ENCODE measurements around the gene TMA7.
A peak's percentile ranks its signal among the peaks of the same experiment; 100 is the strongest.

Gene TMA7

DNA sequence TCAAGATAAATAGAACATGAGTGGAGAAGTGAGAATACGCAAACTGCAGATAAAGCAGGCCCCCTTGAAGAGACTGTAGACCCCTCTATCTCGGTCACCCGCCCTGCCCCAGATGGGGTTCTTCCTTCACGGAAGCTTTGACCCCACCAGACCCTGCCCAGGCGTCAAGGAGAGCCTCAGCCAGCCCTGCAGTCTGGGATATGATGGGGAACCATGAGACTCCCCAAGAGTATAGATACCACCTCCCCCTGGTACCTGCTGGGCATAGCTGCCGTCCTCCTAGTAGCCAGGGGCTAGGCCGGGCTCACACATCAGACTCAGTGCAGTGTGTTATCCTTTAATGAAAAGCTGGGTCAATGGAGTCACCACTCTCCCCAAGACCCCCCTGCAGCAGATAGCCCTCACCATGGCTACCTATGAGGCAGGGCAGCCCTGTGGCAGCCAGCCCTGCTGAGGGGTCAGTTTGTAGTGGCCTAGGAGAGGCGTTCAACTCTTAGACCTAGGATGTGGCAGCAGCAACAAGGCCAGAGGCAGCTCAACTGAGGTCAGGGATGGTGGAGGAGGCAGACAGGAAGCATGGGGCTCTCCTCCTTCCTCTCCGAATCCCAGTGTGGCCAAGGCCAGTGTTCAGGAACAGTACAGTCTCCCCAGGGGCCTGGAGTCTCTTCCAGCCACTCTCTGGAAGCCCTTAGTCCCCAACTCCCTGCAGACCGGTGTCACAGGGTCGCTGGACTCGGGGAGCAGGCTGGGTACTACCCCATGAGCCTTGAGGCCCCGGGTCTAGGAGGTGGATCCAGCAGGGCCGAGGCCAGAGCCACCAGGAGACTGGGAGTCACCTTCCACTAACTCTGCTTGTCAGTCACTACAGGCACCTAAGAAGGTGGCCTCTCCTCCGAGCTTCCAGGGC, 36.3 kb upstream of the TMA7 start:
- peaks cover 5% of the 10 kb centered on the region for H3K4me1 ChIP-seq (ENCODE audit: control insufficient read depth, insufficient read depth, low read length)
- H3K4me3 ChIP-seq (ENCODE audit: low read depth, low read length): no peak overlapping the region
- no peak overlapping the region for H3K9ac ChIP-seq (ENCODE audit: low read length)
- no peaks in the 10 kb centered on the region for H3K9me3 ChIP-seq (ENCODE audit: control insufficient read depth, insufficient read depth, low read depth, low read length)
- no peaks in the 10 kb centered on the region for H3K27me3 ChIP-seq (ENCODE audit: control insufficient read depth, insufficient read depth, low read length)
- H3K36me3 ChIP-seq (ENCODE audit: control insufficient read depth, insufficient read depth, low read length): peaks cover 67% of the 10 kb centered on the region
- no peak overlapping the region; the same call in 1 of the 2 replicates for H3K27ac ChIP-seq (ENCODE audit: low read depth, low read length)

DNA sequence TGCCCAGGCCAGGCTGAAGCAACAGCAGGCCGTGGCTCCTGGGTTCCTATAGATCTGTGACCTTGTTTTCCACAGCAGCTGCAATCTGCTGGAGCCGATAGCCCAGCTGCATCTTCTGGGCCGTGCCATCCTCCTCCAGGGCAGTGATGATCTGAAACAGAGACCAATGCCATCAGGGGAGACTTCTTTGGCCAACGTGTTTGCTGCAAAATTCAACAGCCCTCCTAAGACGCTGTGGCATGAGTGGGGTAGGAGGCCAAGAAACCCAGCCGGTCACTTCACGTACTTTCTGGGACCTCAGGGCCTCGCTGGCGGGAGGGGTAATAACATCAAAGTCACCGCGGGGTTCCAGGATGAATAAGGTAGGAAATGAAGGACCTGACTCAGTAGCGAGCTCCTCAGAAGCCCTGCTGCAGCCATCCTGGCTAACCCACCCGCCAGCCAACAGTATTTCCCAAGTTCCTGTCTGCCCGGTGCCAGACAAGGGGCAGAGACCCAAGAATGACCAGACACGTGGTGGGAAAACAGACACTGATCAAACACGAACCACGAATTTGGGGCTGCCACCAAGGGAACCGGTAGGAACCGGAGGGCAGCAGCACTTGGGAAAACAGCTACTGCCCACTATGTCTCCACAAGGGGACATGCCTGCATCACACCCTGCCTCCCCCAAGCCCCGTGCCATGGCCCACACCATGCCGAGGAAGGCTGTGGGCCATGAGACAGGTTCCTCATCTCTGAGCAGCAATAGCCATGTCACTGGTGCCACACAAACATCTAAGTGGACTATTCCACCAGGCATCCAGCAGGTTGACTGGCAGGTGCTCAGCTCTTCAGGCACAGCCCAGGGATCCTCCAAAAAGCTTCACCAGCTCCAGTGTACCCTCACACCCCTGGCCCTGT, 35.4 kb upstream of the TMA7 start:
- no peaks in the 10 kb centered on the region for H3K4me1 ChIP-seq (ENCODE audit: control insufficient read depth, insufficient read depth, low read length)
- no peak overlapping the region for H3K4me3 ChIP-seq (ENCODE audit: low read depth, low read length)
- H3K27ac ChIP-seq (ENCODE audit: low read depth, low read length): no peak overlapping the region; the same call in 1 of the 2 replicates
- H3K27me3 ChIP-seq (ENCODE audit: control insufficient read depth, insufficient read depth, low read length): no peaks in the 10 kb centered on the region
- peak overlapping the region; percentile 8 for H3K9ac ChIP-seq (ENCODE audit: low read length)
- H3K9me3 ChIP-seq (ENCODE audit: control insufficient read depth, insufficient read depth, low read depth, low read length): no peaks in the 10 kb centered on the region
- H3K36me3 ChIP-seq (ENCODE audit: control insufficient read depth, insufficient read depth, low read length): peaks cover 76% of the 10 kb centered on the region

DNA sequence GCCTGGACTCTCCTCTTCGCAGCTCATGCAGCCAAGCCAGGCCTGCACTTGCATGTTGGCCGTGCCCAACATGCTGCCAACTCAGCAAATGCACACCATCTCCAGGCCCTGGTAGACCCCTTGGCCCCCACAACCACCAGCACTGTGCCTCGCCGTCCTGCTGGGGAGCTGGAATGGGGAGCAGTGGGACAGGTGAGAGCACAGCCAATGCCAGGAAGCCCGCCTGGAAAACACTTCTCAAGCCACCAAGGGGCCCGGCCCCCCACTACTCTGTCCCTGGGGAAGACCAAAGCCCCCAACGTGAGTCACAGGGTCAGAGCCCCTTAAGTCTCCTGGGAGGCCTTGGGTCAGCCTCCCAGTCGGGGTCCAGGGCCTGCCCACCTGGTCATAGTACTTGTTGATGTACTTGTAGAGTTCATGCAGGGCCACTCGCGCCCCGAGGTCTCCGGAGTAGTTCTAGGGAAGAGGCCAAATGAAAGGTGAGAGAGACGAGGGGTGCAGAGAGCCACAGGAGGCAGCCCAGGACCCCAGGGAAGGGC, 34.6 kb upstream of the TMA7 start:
- Histone ChIP-seq H3K9ac (ENCODE audit: low read length) (no peak overlapping the region), H3K36me3 (ENCODE audit: control insufficient read depth, insufficient read depth, low read length) (peaks cover 83% of the 10 kb centered on the region), H3K27ac (ENCODE audit: low read depth, low read length) (no peak overlapping the region), H3K4me1 (ENCODE audit: control insufficient read depth, insufficient read depth, low read length) (no peaks in the 10 kb centered on the region), H3K27me3 (ENCODE audit: control insufficient read depth, insufficient read depth, low read length) (no peaks in the 10 kb centered on the region), H3K9me3 (ENCODE audit: control insufficient read depth, insufficient read depth, low read depth, low read length) (no peaks in the 10 kb centered on the region), H3K4me3 (ENCODE audit: low read depth, low read length) (no peak overlapping the region)

DNA sequence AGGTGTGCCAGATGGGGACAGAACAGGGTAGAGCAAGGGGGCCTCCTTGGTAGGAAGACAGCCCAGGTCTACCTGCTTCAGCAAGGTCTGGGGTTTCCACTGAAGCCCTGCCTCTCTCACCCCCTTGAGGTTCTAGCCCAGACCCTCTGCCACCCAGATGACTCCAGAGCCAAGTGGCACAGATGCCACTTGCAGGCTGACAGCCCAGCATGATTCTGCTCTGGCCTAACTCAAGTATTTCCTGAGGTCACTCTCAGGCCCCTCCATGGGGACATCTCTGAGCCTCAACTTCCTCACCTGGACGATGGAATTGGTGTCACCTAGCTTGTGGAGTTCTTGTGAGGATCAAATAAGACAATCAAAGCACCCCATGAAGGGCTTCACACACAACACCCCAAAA, 34.1 kb upstream of the TMA7 start:
- no peaks in the 10 kb centered on the region for H3K9me3 ChIP-seq (ENCODE audit: control insufficient read depth, insufficient read depth, low read depth, low read length)
- H3K4me3 ChIP-seq (ENCODE audit: low read depth, low read length): no peak overlapping the region
- H3K4me1 ChIP-seq (ENCODE audit: control insufficient read depth, insufficient read depth, low read length): no peaks in the 10 kb centered on the region
- H3K36me3 ChIP-seq (ENCODE audit: control insufficient read depth, insufficient read depth, low read length): peaks cover 85% of the 10 kb centered on the region
- no peak overlapping the region for H3K27ac ChIP-seq (ENCODE audit: low read depth, low read length)
- no peak overlapping the region for H3K9ac ChIP-seq (ENCODE audit: low read length)
- no peaks in the 10 kb centered on the region for H3K27me3 ChIP-seq (ENCODE audit: control insufficient read depth, insufficient read depth, low read length)

DNA sequence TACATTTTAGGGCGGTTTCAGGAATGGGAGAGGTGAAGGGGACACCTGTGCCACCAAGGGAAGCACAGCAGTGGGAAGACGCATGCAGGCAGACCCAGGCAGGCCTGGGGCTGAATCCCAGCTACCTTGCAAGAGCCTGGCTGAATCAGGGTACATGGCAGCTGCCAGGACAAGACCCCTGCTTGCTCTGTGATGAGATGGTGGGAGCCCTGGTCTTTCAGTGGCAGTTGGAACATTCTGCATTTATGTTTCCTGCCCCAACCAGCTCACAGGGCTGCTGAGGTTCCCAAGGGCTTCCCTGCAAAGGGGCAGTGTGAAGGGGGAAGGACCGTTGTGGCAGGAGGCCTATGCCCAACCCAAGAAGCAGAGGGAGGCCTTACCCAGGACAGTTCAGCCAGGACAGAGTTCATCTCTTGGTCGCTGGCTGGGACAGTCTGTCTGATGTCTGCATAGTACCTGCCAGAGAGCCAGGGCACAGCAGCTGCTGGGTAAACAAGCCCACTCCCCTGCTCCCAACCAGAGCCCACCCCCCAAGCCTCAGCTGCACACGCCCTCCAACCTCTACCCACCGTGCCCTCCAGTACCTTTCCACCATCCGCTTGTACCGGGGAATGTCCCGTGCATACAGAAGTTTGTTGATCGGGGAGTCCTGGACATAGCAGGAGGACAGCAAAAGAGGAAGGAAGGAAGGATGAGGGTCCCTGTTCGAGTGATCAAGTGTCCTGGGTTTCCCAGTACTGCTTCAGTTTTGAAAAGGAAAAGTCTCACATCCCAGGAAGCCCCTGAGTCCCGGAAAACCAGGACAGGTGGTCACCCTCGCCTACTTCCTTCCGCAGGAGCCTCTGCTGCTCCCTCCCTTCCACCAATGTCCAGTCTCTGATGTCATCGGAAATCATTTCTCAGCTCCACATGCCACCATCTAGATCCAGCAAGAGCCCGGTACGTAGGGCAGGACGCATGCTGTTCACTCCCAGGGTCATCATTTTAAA, 33.3 kb upstream of the TMA7 start:
- Histone ChIP-seq H3K4me3 (ENCODE audit: low read depth, low read length) (no peak overlapping the region), H3K9me3 (ENCODE audit: control insufficient read depth, insufficient read depth, low read depth, low read length) (no peaks in the 10 kb centered on the region), H3K36me3 (ENCODE audit: control insufficient read depth, insufficient read depth, low read length) (peaks cover 93% of the 10 kb centered on the region), H3K27ac (ENCODE audit: low read depth, low read length) (no peak overlapping the region), H3K4me1 (ENCODE audit: control insufficient read depth, insufficient read depth, low read length) (no peaks in the 10 kb centered on the region), H3K27me3 (ENCODE audit: control insufficient read depth, insufficient read depth, low read length) (no peaks in the 10 kb centered on the region), H3K9ac (ENCODE audit: low read length) (no peak overlapping the region)

DNA sequence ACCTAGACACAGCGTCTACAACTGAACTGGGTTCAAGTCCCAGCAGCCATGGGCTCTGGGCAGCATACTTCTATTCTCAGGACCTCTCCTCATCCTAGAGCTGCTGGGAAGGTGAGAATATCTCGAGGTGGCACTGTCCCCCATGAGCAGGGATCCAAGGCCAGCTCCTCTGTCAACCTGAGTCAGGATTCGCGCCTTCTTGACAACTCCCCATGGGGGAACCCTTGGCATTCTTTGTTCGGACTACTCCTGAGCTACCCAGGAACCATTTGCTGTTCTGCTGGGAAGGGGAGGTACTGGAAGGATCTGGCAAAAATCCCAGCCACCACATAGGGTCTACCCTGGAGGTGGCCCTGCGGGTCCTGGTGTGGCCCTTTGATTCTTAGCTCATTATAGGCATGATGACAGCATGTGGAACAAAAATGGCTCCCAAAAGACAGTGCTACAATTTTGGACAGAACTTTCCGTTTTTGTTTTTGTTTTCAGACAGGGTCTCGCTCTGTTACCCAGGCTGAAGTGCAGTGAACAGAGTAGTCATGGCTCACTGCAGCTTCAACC, 32.4 kb upstream of the TMA7 start:
- Histone ChIP-seq H3K4me3 (ENCODE audit: low read depth, low read length) (no peak overlapping the region), H3K9me3 (ENCODE audit: control insufficient read depth, insufficient read depth, low read depth, low read length) (no peaks in the 10 kb centered on the region), H3K27me3 (ENCODE audit: control insufficient read depth, insufficient read depth, low read length) (no peaks in the 10 kb centered on the region), H3K9ac (ENCODE audit: low read length) (no peak overlapping the region), H3K27ac (ENCODE audit: low read depth, low read length) (no peak overlapping the region), H3K4me1 (ENCODE audit: control insufficient read depth, insufficient read depth, low read length) (no peaks in the 10 kb centered on the region), H3K36me3 (ENCODE audit: control insufficient read depth, insufficient read depth, low read length) (peaks cover 99% of the 10 kb centered on the region)

DNA sequence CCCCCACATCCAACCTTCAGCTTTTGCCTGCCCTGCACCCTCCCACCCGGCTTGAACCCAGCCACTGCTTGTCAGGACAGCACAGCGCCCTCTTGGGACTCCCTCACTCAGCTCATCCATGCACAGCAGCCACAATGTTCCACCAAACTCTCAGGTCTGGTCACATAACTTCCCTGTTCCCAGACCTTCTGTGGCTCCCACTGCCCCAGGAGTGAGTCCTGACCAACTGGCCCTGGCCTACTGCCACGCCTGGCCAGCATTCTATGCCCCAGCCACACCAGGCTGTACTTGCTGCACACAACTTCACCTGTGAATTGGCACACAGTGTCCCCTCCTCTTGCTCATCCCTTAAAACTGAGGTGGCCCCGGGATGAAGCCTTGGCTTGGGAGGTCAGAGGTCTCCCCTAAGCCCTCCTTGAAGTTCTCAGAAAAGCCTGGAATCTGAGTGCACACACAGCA, 31.2 kb upstream of the TMA7 start:
- Histone ChIP-seq H3K9me3 (ENCODE audit: control insufficient read depth, insufficient read depth, low read depth, low read length) (no peaks in the 10 kb centered on the region), H3K36me3 (ENCODE audit: control insufficient read depth, insufficient read depth, low read length) (peaks cover 99% of the 10 kb centered on the region), H3K4me3 (ENCODE audit: low read depth, low read length) (no peak overlapping the region), H3K4me1 (ENCODE audit: control insufficient read depth, insufficient read depth, low read length) (no peaks in the 10 kb centered on the region), H3K9ac (ENCODE audit: low read length) (no peak overlapping the region), H3K27me3 (ENCODE audit: control insufficient read depth, insufficient read depth, low read length) (no peaks in the 10 kb centered on the region), H3K27ac (ENCODE audit: low read depth, low read length) (no peak overlapping the region)

DNA sequence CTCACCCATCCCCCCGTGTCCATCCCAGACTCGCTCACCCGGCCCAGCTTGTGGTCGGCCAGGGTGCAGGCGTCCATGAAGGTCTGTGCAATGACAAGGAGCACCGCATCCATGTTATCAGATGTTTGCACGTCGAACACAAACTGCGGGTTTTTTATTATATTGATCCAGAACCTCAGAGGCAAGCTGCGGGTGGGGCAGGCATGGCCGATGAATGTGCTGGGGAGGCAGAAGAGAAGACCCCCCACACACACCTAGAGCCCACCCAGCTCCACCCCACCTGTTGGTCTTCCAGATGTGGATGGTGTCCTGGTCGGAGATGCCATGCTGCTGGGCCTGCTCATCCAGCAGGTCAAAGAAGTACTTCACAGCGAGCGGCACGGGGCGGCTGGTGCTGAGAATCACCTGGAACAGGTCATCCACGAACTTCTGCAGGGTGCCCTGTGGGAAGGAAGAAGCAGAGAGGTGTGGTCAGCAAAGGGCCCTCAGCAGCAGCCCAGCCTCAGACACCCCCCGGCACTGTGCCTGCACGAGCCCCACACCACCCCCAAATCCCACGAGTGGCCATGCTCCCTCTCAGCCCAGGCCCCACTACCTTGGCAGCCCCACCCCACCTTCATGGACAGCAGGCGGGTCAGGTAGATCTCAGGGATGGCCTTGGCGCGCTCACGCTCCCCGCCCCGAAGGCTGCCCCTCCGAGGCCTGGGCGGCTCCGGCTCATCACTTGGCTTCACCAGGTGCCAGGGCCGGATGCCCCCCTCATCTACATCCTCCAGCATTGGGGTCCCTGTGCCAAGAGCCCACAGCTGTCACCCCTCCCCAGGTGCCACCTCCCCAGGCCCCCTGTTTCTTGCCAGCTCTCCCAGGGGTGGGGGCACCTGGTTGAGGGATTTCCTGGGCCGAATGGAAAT, 30.5 kb upstream of the TMA7 start:
- H3K36me3 ChIP-seq (ENCODE audit: control insufficient read depth, insufficient read depth, low read length): peaks cover 99% of the 10 kb centered on the region
- H3K4me1 ChIP-seq (ENCODE audit: control insufficient read depth, insufficient read depth, low read length): no peaks in the 10 kb centered on the region
- no peaks in the 10 kb centered on the region for H3K27me3 ChIP-seq (ENCODE audit: control insufficient read depth, insufficient read depth, low read length)
- no peak overlapping the region for H3K4me3 ChIP-seq (ENCODE audit: low read depth, low read length)
- H3K27ac ChIP-seq (ENCODE audit: low read depth, low read length): no peak overlapping the region
- no peaks in the 10 kb centered on the region for H3K9me3 ChIP-seq (ENCODE audit: control insufficient read depth, insufficient read depth, low read depth, low read length)
- no peak overlapping the region for H3K9ac ChIP-seq (ENCODE audit: low read length)

DNA sequence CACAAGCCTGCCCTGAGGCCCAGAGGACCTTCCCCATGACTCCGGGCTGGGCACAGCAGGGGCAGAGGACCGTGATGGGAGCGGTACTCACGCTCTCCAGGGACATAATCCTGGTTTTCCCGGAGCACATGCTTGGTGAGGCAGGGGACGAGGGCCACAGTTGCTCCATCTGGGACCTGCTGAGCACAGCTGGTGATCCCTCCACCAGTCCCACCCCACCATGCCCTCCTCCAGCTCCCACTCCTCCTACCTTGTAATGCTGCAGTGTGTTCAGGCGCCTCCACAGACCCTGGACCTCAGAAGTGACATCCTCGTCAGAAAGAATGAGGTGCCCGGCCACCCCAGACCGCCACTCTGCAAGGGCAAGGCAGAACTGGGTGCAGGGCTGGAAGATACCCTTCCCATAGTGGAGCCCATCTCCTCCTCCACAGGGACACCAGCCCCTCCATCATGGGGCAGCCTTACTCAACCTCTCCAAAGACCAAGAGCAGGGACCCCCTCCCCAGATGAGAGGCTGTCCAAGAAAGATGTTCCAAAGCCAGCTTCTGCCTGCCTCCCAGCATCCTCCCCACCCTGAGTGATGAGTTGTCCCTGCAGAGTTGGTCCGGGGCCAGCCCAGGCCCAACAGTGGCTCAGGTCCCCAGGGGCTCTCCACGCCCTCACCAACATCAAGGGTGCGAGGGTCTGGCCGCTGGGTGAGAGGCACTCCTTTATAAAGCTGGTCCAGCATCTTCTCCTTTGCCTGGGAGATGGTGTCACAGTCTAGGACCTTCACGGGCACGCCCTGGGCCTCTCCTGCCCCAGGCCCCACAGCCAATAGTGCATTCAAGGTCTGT, 29.6 kb upstream of the TMA7 start:
- Histone ChIP-seq H3K36me3 (ENCODE audit: control insufficient read depth, insufficient read depth, low read length) (peaks cover 99% of the 10 kb centered on the region), H3K4me3 (ENCODE audit: low read depth, low read length) (no peak overlapping the region)

More for the DNA sequence above, 29.6 kb upstream of the TMA7 start:
- Histone ChIP-seq H3K27me3 (ENCODE audit: control insufficient read depth, insufficient read depth, low read length) (no peaks in the 10 kb centered on the region), H3K9ac (ENCODE audit: low read length) (no peak overlapping the region), H3K27ac (ENCODE audit: low read depth, low read length) (no peak overlapping the region), H3K4me1 (ENCODE audit: control insufficient read depth, insufficient read depth, low read length) (no peaks in the 10 kb centered on the region), H3K9me3 (ENCODE audit: control insufficient read depth, insufficient read depth, low read depth, low read length) (no peaks in the 10 kb centered on the region)

All from HUES6 (cell line).